HUDEP-2 (cell line): ENCODE results near the gene EDEM3.
A peak's percentile ranks its signal among the peaks of the same experiment; 100 is the strongest.
"Not testable (repeated sequence)": the region's sequence is repeated elsewhere in the genome, so short reads cannot be mapped to it uniquely, and the experiment has no call there.

Source experiments
- DNase-seq, 76 experiments: peaks; one replicate each; lab custom pipeline; 2025; ENCODE audit not compliant: unreplicated experiment in 76 of 76; lab: John Stamatoyannopoulos, UW

The EDEM3 gene

DNA sequence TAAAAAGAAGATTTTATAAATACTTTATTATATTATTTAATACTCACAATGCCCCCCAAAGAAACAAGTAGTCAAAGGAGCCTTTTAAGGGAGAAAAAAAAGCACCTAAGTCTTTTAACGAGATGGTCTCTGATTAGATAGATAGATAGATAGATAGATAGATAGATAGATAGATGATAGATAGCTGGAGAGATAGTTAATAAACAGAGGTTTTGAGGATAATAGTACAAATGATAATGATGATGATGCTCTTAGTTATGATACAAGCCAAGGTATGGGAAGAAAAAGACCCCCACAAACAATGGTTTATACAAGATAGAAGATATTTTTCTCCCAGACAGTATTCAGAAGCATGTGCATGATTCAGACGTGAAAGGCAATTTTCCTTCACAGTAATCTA is 14.6 kb upstream of the EDEM3 start:
- DNase-seq, result no peak

DNA sequence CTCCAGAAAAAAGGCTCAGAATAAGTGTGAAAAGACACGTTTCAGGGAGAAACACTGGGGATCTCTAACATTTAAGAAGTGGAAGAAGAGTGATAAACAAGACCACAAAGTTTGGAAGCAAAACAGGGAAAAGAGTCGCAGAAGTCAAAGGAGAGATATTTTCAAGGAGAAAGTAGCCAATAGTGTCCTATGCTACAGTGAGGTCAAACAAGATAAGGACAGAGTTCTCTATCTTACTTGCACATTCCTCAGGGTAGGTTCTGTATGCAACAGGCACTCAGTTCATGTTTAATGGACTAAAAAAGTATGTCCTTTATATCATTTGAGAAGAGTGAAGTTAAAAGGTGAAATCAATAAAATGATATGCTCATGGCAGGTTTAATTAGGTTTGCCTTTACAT is 13.8 kb upstream of the EDEM3 start:
- peak in 10 of 76 experiments; percentile 11 to 59 (median 36) for DNase-seq

DNA sequence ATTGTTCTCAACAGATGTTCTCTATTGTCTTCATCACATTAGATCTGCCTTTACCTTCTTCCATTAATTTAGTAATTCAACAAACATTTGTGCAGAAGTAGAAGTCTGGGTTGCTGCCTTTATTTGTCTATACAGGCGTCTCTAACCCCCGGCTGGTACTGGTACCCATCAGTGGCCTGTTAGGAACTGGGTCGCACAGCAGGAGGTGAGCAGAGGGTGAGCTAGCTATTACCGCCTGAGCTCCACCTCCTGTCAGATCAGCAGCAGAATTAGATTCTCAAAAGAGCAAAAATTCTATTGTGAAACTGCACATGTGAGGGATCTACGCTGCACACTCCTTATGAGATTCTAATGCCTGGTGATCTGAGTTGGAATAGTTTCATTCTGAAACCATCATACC is 12.9 kb upstream of the EDEM3 start:
- DNase-seq, result no peak

DNA sequence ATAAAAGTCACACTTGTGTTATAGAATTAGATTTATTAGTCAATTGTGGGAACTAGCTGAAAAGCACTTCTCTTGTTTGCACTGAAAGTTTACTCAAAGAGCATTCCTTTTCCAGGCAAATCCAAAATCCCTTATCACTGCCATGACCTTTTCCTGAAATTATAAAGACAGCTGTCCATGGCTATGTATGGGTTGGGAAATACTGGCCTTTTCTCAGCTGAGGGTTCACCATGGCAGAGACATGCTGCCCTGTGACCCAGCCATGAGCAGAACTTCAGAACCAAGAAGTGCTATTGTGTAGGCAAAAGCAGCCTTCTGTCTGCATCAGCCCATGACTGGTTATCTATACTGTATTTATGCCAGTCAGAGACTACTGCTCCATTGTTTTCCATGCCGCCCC is 9.8 kb upstream of the EDEM3 start:
- DNase-seq, result no peak

DNA sequence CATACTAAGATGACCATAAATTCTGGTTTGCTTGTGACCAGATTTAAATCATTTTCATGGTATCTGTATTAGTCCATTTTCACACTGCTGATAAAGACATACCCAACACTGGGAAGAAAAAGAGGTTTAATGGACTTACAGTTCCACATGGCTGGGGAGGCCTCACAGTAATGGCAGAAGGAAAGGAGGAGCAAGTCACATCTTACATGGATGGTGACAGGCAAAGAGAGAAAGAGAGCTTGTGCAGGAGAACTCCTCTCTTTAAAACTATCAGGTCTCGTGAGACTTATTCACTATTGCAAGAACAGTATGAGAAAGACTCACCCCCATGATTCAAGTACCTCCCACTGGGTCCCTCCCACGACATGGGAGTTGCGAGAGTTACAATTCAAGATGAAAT is 8.9 kb upstream of the EDEM3 start:
- not testable (repeated sequence) for DNase-seq

DNA sequence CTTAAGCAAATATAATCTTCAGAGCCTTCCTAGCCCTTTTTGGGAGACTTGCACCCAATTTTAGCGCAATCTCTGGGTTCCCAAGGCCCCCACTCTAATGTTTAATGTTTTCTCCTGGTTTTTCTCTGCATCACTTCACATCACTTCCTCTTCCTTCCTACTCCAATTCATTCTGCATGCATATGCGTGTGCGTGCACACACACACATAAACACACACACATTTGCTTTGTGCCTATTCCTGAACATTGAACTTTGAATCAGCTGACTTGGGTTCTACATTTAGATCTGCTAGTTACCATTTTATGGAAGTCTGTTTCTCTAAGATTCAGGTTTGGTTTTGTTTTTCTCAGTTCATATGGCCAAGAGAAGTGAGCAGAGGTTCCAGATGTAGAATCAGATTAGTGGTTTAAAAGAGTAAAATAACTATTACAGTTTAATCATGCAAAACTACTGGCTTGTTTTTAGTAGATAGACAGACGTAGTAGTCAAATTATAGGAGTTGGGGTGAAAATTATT is 7.4 kb upstream of the EDEM3 start:
- no peak for DNase-seq

DNA sequence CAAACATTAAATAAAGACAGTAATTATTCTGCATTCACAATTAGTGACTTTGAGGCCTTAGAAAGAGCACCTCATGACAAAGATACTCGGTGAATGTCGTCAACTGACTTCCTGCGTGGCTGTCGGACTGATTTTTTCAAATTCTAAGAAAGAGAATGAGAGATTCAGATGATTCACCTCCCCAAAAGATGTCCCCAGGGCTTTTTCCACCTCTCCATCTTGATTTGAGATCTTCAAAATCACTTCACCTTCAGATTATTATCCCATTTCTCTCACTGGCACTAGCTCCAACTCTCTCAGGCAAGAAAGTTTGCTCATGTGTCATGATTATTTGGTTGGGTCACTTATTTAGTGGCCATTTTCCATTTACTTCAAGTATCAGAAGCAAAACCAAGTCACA is 5.0 kb upstream of the EDEM3 start:
- DNase-seq, result no peak

DNA sequence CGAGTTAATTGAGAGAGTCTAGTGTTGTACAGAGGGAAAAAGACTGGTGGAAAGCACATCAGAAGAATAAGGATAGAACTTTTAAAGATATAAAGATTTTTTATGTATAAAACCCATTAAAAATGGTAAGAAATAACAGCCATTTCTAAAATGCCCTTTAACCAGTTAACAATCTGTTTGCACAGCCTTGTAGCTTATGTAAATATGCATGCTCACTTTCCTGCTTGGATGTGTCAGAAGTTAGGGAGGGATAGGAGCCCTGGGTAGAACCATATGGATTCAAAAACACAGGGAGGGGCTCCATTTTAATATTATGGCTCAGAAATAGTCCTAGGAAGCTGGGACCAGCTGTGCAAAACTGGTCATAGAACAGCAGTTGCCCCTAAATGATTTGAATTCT is 4.5 kb upstream of the EDEM3 start:
- no peak for DNase-seq

DNA sequence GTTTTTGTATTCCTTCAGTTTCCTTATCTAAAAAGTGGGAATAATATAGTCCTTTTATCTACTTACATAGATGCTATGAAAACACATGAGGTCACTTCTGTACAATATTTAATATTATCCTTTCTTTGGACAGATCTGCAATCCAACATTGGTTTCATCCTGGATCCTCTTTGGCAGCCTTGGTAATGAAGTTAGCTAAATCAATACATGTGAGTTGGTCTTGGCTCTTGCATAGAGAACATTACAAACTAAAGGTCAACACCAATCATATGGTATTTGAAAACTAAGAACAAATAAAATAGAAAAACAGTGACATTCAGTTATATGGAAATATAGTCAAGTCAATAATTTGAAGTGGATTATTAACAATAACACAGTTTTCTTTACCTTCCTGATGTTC is 3.2 kb upstream of the EDEM3 start:
- DNase-seq, result no peak

DNA sequence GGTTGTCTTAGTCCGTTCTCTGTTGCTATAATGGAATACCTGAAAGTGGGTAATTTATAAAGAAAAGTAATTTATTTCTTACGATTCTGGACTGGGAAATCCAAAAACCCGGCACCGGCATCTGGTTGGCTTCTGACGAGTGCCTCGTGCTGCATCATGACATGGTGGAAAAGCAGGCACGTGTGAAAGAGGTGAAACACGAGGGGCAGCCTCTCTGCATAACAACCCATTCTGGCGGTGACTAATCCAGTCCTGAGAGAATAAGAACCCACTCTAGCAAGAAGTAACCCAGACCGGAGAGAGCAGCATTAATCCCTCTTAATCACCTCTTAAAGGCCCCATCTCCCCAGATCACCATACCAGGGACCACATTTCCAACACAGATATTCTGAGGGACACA is 2.7 kb upstream of the EDEM3 start:
- DNase-seq, result no peak

DNA sequence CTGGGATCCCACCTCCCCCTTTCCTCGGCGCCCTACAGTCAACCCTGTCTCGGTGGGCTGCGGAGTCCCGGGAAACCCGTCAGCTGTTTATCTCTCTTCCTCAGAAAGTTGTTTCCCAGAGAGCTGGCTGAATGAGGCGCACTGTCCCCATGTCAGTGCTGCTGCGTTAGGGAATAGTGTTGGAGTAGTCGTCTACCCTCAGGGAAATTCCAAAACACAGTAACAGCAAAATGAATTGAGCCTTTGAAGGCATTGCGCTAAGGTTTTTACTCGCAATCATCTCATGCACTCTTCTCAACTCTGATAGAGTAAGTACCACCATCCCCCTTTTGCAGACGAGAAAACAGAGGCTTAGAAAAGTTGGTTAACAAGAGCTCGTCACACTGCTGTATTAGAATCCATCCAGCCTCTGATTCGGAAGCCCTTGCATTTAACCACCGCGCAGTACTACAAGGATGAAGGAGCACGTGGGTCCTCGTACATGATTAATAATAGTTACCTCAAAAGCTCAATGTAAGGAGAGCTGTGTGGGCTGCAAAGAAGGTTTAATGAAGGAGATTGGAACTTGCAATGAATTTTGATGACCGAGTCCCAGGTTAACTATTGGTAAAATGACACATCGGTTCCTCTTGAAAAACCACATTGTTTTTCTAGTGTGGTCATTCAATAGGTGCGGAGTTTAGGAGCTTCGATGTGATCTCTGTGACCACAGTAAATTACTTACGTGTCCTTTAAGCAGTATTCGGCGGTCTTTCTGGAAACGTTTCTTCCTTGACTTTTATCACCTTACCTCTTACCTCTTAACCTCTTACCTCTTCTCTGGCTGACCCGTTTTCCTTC is 788 bp upstream of the EDEM3 start:
- DNase-seq, result peak in 5 of 76 experiments; percentile 24 to 38 (median 33)

DNA sequence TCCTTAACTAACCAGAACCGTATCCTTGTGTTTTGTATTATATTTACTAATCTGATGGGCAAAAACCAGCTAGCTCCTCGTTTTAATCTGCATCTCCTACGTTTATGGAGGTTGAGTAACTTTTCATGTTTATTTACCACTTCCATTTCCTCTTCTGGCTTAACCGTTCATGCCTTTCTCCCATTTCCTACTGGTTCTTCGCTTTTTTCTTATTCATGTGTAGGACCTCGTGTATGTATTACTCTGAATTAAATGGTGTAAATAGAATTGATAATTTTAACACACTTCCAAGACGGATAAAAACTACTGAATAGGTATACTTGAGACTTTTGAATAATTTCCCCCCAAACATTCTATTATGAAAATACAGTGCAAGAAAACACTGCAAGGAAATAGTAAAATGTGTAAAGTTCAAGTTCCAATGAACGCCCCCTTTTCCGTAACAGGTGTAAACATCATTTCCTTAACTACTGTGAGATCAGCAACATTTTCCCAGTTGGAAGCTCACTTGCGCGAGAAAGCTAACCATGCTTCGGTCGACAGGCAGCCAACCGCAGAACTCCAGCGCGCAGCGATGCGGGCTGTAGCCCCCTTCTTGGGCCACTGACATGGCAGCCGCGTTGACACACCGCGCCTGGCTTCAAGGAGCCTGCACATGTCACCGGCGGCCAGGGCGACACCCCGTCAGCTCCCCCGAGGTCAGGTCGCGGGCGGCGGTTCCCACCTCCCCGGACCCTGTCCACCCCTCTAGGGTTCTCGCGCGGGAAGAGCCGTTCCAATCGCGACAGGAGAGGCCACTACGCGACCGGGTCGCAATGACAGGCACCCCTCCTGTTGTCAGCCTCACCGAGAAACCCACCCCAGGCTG is 816 bp downstream of the EDEM3 start:
- peak in 39 of 76 experiments; percentile 8 to 63 (median 36) for DNase-seq

DNA sequence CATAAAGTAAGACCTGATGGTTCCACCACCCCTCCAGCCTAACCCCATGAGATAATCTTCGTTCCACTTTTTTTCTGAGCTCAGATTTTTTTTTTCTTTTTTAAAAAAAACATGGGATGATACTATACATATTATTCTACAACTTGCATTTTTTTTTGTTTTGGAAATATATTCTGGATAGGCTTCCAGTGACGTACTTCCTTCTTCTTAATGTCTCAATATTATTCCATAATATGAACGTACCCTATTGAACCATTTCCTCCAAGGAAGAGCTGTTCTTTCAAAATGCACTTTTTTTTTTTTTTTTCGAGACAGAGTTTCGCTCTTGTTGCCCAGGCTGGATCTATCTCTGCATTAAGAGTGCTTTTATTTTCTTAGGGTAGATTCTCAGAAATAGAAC is 1.5 kb downstream of the EDEM3 start:
- no peak for DNase-seq

DNA sequence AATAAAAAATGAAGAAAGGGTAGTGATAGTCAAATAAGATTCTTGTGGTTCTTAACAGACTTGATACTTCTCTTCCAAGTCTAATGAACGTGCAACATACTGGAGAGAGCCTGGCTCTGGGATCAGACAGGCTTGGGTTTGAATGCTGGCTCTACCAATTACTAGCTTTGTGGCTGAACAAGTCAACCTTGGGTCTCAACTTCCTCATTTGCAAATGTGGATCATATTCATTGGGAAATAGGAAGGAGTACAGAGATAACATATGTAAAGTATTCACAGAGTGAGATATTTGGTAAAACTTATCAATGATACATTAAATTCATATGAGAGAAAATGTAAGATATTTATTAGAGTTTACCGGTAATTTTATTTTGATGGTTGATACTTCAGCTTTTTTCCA is 2.0 kb downstream of the EDEM3 start:
- peak in 1 of 76 experiments; percentile 4 for DNase-seq

DNA sequence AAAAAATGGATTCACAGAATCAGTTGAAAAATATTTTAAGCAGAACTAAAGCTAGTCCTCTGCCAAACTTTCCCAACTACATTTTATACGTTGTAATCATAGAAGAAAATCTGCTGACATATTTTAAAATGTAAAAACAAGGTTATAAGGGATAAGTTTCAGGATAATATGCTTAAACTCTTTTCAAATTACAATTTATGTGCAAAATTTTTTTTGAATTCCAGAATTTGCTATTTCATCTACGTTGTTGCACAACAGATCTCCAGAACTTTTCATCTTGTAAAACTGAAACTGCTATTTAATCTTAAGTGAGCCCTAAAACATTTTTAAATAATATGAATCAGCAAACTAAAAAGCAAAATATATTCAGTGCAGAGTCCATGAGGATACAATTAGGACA is 5.9 kb downstream of the EDEM3 start:
- DNase-seq, result no peak

DNA sequence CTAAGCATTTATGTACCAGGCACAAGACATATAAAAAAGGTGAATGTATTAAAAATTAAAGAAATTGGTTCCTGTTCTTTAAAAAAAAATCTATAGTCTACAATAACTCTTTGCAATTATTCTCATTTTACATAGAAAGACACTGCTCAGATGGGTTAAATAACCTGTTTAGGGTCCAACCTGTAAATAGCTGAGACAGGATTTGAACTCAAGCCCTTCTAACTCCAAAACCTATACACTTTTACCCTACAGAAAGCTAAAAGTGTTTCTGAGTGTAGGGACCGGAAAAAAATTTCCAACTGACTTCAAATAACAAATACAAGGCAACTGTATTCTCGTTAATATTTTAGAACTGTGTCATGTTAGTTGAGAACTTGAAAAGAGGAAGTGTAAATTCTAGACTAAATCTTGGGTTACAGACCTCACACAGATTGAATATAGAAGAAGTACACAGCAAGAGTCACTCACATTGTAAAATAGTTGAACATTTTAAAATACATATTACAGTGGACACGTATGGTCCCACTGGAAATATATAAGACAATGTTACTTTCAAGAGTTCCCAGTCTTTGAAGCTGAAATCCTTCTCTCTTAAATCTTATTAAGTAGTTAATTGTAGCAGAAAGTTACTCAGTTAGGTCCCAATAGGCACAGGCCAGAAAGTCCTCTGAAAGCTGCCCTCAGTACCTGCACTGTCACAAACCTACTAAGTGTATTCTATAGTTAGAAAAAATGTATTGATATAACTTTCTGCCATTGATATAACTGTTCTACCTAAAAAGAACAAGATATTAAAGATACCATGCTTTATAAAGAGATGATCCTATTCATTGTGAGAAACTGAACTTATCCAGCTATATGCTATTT is 7.3 kb downstream of the EDEM3 start:
- no peak for DNase-seq

DNA sequence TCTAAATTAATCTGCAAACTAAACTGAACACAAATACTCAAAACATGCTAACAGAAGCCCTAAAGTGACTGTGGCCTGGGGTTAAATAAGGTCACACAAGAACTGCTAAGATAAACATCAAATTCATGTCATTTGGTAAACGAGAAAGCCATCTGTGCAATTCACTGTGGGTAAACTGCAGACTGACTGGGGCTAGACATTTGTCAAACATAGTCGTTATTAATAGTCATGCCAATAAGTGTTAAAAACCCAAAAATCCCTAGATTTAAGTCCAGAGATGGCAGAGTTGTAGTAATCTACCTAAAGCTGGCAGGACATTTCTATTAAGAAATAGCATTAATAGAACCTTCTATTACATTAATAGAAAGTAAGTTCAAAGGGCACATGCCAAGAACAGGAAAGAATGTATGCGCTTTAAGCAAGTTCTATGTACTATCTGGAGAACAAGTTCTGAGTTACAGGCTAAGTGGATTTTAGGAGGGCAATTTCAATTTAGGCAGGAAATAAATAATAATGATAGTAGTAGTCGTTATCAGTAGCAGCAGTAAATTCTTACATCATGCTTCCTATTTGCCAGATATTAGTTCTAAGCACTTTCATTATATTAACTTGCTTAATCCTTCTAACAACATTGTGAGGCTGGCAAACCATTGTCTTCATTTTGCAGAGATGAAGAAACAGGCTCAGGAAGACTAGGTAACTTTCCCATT is 8.6 kb downstream of the EDEM3 start:
- peak in 17 of 76 experiments; percentile 4 to 46 (median 27) for DNase-seq

DNA sequence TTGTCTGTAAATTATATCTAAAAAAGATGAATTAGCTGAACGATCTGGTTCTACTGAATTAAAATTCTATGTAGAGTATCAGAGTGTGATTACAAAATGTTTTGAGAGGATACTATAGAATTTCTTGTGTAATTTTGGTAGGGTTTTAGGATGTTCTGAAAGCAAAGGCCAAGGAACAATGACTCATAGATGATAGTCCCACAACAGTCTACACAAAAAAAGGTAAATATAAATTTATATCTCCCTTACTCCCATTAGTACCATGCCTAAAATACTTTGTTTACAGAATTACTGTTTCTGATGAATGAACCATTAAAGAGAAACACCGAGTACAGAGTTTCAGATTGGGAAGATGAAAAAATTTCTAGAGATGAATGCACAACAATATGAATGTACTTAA is 9.5 kb downstream of the EDEM3 start:
- DNase-seq, result no peak

DNA sequence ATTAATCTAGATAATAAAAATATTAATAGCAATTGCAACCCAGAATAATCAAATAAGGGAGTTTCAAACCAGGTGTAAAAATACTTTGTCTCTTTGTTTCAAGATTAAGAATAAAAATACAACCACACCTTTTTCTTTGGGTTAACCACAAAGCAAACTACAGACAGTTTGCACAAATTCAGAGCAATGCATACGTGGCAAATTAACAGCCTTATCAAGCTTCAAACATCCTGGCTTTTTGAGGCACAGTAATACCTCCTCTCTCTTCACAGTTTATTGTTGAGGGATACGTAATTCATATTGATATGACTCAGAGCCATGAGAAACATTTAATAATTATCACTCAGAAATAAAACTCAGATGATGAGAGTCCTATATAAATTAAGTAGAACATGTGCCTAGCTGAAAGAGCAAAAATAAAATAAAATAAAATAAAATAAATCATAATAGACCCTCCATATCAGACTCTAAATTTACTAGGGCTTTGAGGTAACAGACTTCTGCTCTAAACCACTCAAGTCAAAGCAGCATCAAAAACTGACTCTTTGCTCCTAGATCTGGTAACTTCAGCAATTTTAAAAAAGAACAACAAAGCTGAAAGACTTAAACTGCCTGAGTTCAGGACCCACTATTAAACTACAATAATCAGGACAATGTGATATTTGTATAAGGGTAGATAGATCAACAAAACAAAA is 11.4 kb downstream of the EDEM3 start:
- peak in 29 of 76 experiments; percentile 1 to 71 (median 29) for DNase-seq
